ENCODE data around the gene GEN1.

GEN1 gene

DNA sequence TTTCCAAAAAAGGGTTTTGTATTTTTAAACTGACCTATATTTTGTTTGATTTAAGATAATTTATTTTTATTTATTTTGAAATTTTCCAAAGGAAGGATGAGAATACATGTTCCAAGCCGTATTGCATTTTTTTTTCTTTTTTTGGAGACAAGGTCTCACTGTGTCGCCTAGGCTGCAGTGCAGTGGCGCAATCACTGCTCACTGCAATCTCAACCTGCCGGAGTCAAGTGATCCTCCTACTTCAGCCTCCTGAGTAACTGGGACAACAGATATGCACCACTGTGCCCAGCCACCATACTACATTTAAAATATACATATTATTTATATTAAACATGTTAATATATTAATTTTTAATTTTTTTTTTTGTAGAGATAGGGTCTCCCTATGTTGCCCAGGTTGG lies 15.0 kb downstream of the GEN1 start:
- Histone ChIP-seq H2AFZ (ENCODE audit: low read length) (no peak overlapping the region), H3K4me2 (ENCODE audit: low read depth, low read length) (no peak overlapping the region), H3K4me3 (ENCODE audit: low read length) (no peak overlapping the region), H3K27me3 (replicated peaks; ENCODE audit: insufficient read depth, low read length) (no peaks in the 10 kb centered on the region), H3K36me3 (replicated peaks; ENCODE audit: insufficient read depth, low read length) (peaks cover 2% of the 10 kb centered on the region; the same call in 1 of the 2 replicates), H3K27ac (ENCODE audit: low read length) (no peak overlapping the region), H3F3A (ENCODE audit: insufficient read depth, low read length) (no peaks in the 10 kb centered on the region), H3K9me3 (replicated peaks; ENCODE audit: insufficient read depth, low read length) (no peaks in the 10 kb centered on the region), H3K79me2 (ENCODE audit: low read length) (no peaks in the 10 kb centered on the region), H3K9me2 (replicated peaks; ENCODE audit: insufficient read depth, low read length) (no peaks in the 10 kb centered on the region), H4K20me1 (ENCODE audit: insufficient read depth, low read length) (no peaks in the 10 kb centered on the region), H3K4me1 (ENCODE audit: low read length) (no peaks in the 10 kb centered on the region), H3K9ac (ENCODE audit: low read length) (no peak overlapping the region)
- DNase-seq: no peak
- TF ChIP-seq CTCF (IDR thresholded peaks at IDR 0.05; ENCODE audit: low read length): no peak
- TF ChIP-seq EZH2phosphoT487 (IDR thresholded peaks at IDR 0.05; ENCODE audit: low read length): no peak
- no peak for TF ChIP-seq EZH2 (optimal IDR thresholded peaks at IDR 0.05; ENCODE audit: low read depth, low read length)

- TF ChIP-seq EZH2phosphoT487 (IDR thresholded peaks at IDR 0.05; ENCODE audit: low read length) (no peak), EZH2 (optimal IDR thresholded peaks at IDR 0.05; ENCODE audit: low read depth, low read length) (no peak), CTCF (IDR thresholded peaks at IDR 0.05; ENCODE audit: low read length) (no peak)
- no peak for DNase-seq
- Histone ChIP-seq H3K9me3 (replicated peaks; ENCODE audit: insufficient read depth, low read length) (no peaks in the 10 kb centered on the region), H3K4me3 (ENCODE audit: low read length) (no peak overlapping the region), H3K9me2 (replicated peaks; ENCODE audit: insufficient read depth, low read length) (no peaks in the 10 kb centered on the region), H3K27me3 (replicated peaks; ENCODE audit: insufficient read depth, low read length) (no peaks in the 10 kb centered on the region), H3K9ac (ENCODE audit: low read length) (no peak overlapping the region), H3K4me1 (ENCODE audit: low read length) (no peaks in the 10 kb centered on the region), H3K79me2 (ENCODE audit: low read length) (no peaks in the 10 kb centered on the region), H2AFZ (ENCODE audit: low read length) (no peak overlapping the region), H3K36me3 (replicated peaks; ENCODE audit: insufficient read depth, low read length) (peaks cover 3% of the 10 kb centered on the region; the same call in 1 of the 2 replicates), H3K27ac (ENCODE audit: low read length) (no peak overlapping the region), H3F3A (ENCODE audit: insufficient read depth, low read length) (no peaks in the 10 kb centered on the region), H3K4me2 (ENCODE audit: low read depth, low read length) (no peak overlapping the region), H4K20me1 (ENCODE audit: insufficient read depth, low read length) (no peaks in the 10 kb centered on the region)
These were observed 18.0 kb downstream of the GEN1 start for GRCh38 chr2:17771956-17772355.

DNA sequence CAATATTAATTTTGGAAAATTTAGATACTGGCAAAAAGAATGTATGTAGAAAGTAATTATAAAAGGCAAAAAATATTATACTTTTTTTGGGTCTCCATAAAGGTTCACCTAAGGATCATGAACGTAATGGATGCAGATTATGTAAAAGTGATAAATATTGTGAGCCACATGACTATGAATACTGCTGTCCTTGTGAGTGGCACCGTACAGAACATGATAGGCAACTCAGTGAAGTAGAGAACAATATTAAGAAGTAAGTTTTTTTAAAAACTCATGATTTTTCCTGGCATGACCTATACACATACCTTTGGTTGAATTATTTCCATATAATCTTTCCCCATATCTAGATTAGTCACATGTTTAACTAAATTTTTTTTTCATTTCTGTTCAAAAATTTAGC lies 18.6 kb downstream of the GEN1 start:
- Histone ChIP-seq H3K4me1 (ENCODE audit: low read length) (no peaks in the 10 kb centered on the region), H3K9me3 (replicated peaks; ENCODE audit: insufficient read depth, low read length) (no peaks in the 10 kb centered on the region), H3K36me3 (replicated peaks; ENCODE audit: insufficient read depth, low read length) (peaks cover 3% of the 10 kb centered on the region; the same call in 1 of the 2 replicates), H4K20me1 (ENCODE audit: insufficient read depth, low read length) (no peaks in the 10 kb centered on the region), H3K9ac (ENCODE audit: low read length) (no peak overlapping the region), H3K4me2 (ENCODE audit: low read depth, low read length) (no peak overlapping the region), H3F3A (ENCODE audit: insufficient read depth, low read length) (no peaks in the 10 kb centered on the region), H3K27me3 (replicated peaks; ENCODE audit: insufficient read depth, low read length) (no peaks in the 10 kb centered on the region), H2AFZ (ENCODE audit: low read length) (no peak overlapping the region), H3K9me2 (replicated peaks; ENCODE audit: insufficient read depth, low read length) (no peaks in the 10 kb centered on the region), H3K27ac (ENCODE audit: low read length) (no peak overlapping the region), H3K4me3 (ENCODE audit: low read length) (no peak overlapping the region), H3K79me2 (ENCODE audit: low read length) (no peaks in the 10 kb centered on the region)
- no peak for TF ChIP-seq EZH2 (optimal IDR thresholded peaks at IDR 0.05; ENCODE audit: low read depth, low read length)
- TF ChIP-seq EZH2phosphoT487 (IDR thresholded peaks at IDR 0.05; ENCODE audit: low read length): no peak
- no peak for TF ChIP-seq CTCF (IDR thresholded peaks at IDR 0.05; ENCODE audit: low read length)
- no peak for DNase-seq

All from MM.1S (cell line).